Measurements from ENCODE around the gene C1orf115.

DNA sequence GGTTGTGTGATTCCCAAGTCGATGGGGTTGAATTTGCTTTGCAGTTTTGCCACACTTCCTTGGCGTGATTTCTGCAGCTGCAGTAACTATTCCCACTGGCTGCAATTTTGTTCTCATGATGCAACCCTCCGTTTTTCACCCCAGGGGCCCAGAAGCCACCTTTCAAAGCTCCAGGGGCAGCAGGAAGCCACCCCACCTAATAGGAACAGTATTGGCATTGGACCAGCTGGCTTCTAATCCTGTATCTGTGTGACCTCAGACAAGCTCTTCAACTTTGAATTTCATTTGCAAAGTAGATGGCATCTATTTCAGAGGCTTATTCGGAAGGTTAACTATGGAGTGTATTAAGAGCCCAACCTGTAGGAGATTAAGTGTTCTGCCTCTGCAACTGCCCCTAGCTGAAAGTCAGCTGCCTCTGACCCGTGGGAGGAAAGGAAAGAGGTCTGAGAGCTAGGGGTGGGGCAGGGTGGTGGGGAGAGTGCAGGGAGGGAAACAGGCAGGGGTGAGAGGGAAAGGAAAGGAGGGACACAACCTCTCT lies 12.6 kb downstream of the C1orf115 start:
- TF ChIP-seq, protein P1, sequence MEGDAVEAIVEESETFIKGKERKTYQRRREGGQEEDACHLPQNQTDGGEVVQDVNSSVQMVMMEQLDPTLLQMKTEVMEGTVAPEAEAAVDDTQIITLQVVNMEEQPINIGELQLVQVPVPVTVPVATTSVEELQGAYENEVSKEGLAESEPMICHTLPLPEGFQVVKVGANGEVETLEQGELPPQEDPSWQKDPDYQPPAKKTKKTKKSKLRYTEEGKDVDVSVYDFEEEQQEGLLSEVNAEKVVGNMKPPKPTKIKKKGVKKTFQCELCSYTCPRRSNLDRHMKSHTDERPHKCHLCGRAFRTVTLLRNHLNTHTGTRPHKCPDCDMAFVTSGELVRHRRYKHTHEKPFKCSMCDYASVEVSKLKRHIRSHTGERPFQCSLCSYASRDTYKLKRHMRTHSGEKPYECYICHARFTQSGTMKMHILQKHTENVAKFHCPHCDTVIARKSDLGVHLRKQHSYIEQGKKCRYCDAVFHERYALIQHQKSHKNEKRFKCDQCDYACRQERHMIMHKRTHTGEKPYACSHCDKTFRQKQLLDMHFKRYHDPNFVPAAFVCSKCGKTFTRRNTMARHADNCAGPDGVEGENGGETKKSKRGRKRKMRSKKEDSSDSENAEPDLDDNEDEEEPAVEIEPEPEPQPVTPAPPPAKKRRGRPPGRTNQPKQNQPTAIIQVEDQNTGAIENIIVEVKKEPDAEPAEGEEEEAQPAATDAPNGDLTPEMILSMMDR (IDR thresholded peaks at IDR 0.05): no peak
- no peak for TF ChIP-seq POLR2A (IDR thresholded peaks at IDR 0.05)
